Stomach smooth muscle (tissue), 2 donors: ENCODE results near the gene PHF13.
A peak's percentile ranks its signal among the peaks of the same experiment; 100 is the strongest.

Experiments used
- H3K27ac ChIP-seq: one replicate; pipeline ENCODE4 v1.7.0; 2013; ENCODE audit warnings: mild to moderate bottlenecking, low read length, inconsistent platforms
- H3K27me3 ChIP-seq, 2 donors: one replicate each; pipeline ENCODE4 v1.7.0; 2013; ENCODE audit warnings: low read length in 2 of 2; ENCODE audit not compliant: insufficient read depth in 2 of 2, control insufficient read depth in 1 of 2
- H3K36me3 ChIP-seq, 2 donors: one replicate each; pipeline ENCODE4 v1.7.0; 2013; ENCODE audit warnings: low read length in 2 of 2; ENCODE audit not compliant: control insufficient read depth in 2 of 2, insufficient read depth in 2 of 2
- H3K4me1 ChIP-seq: one replicate; pipeline ENCODE4 v1.7.0; 2013; ENCODE audit warnings: low read length; ENCODE audit not compliant: control insufficient read depth, insufficient read depth
- H3K4me3 ChIP-seq, 2 donors: one replicate each; pipeline ENCODE4 v1.7.0; 2013; ENCODE audit warnings: low read length in 2 of 2
- H3K9ac ChIP-seq, 2 donors: one replicate each; pipeline ENCODE4 v1.7.0; 2013; ENCODE audit warnings: low read length in 2 of 2, mild to moderate bottlenecking in 1 of 2
- H3K9me3 ChIP-seq, 2 donors: one replicate each; pipeline ENCODE4 v1.7.0; 2013; ENCODE audit warnings: low read length in 2 of 2; ENCODE audit not compliant: control insufficient read depth in 2 of 2
- donor health status: healthy.
- donor health status: Pancreatic carcinoma.

PHF13 gene

GRCh38 chr1:6587261-6588005 lies 26.1 kb upstream of the PHF13 start:
- Histone ChIP-seq H3K4me3 (peak overlapping the region in 1 of 2 donors; percentile 3), H3K27ac (peak overlapping the region; percentile 53), H3K4me1 (peaks cover 33% of the 10 kb centered on the region), H3K9me3 (no peaks in the 10 kb centered on the region), H3K27me3 (no peaks in the 10 kb centered on the region), H3K36me3 (peaks cover 15 to 32% of the 10 kb centered on the region in 2 donors), H3K9ac (peak overlapping the region in 1 of 2 donors; percentile 28)

GRCh38 chr1:6588128-6588892 lies 25.2 kb upstream of the PHF13 start:
- H3K9me3 ChIP-seq = no peaks in the 10 kb centered on the region
- no peak overlapping the region for H3K9ac ChIP-seq
- H3K36me3 ChIP-seq = peaks cover 24 to 41% of the 10 kb centered on the region in 2 donors
- H3K4me3 ChIP-seq = no peak overlapping the region
- no peaks in the 10 kb centered on the region for H3K27me3 ChIP-seq
- peaks cover 37% of the 10 kb centered on the region for H3K4me1 ChIP-seq
- H3K27ac ChIP-seq = peak overlapping the region; percentile 53

GRCh38 chr1:6588893-6589520 lies 24.5 kb upstream of the PHF13 start:
- Histone ChIP-seq H3K27ac (peak overlapping the region; percentile 53), H3K9ac (no peak overlapping the region), H3K36me3 (peaks cover 30 to 48% of the 10 kb centered on the region in 2 donors), H3K9me3 (no peaks in the 10 kb centered on the region), H3K4me1 (peaks cover 39% of the 10 kb centered on the region), H3K27me3 (no peaks in the 10 kb centered on the region), H3K4me3 (no peak overlapping the region)

GRCh38 chr1:6590046-6590445 lies 23.5 kb upstream of the PHF13 start:
- no peaks in the 10 kb centered on the region for H3K9me3 ChIP-seq
- peaks cover 39% of the 10 kb centered on the region for H3K4me1 ChIP-seq
- no peak overlapping the region for H3K4me3 ChIP-seq
- no peak overlapping the region for H3K9ac ChIP-seq
- H3K36me3 ChIP-seq = peaks cover 38 to 56% of the 10 kb centered on the region in 2 donors
- H3K27me3 ChIP-seq = no peaks in the 10 kb centered on the region
- H3K27ac ChIP-seq = no peak overlapping the region

- Histone ChIP-seq H3K36me3 (peaks cover 47 to 68% of the 10 kb centered on the region in 2 donors), H3K9ac (no peak overlapping the region), H3K4me3 (no peak overlapping the region), H3K27ac (no peak overlapping the region), H3K9me3 (no peaks in the 10 kb centered on the region), H3K27me3 (no peaks in the 10 kb centered on the region), H3K4me1 (peaks cover 43% of the 10 kb centered on the region)
These were observed 22.3 kb upstream of the PHF13 start for GRCh38 chr1:6591222-6591621.

- Histone ChIP-seq H3K9ac (no peak overlapping the region), H3K9me3 (no peaks in the 10 kb centered on the region), H3K4me3 (no peak overlapping the region), H3K27me3 (no peaks in the 10 kb centered on the region), H3K36me3 (peaks cover 47 to 70% of the 10 kb centered on the region in 2 donors), H3K27ac (no peak overlapping the region), H3K4me1 (peaks cover 43% of the 10 kb centered on the region)
These were observed 21.9 kb upstream of the PHF13 start for GRCh38 chr1:6591644-6592043.

- Histone ChIP-seq H3K9me3 (no peaks in the 10 kb centered on the region), H3K4me1 (peaks cover 43% of the 10 kb centered on the region), H3K4me3 (no peak overlapping the region), H3K9ac (no peak overlapping the region), H3K27ac (peak overlapping the region; percentile 24), H3K36me3 (peaks cover 54 to 77% of the 10 kb centered on the region in 2 donors), H3K27me3 (no peaks in the 10 kb centered on the region)
These were observed 21.1 kb upstream of the PHF13 start for GRCh38 chr1:6592441-6592840.

- H3K36me3 ChIP-seq = peaks cover 60 to 78% of the 10 kb centered on the region in 2 donors
- H3K27me3 ChIP-seq = no peaks in the 10 kb centered on the region
- no peaks in the 10 kb centered on the region for H3K9me3 ChIP-seq
- peak overlapping the region; percentile 24 for H3K27ac ChIP-seq
- H3K4me1 ChIP-seq = peaks cover 43% of the 10 kb centered on the region
- no peak overlapping the region for H3K4me3 ChIP-seq
- peak overlapping the region in 1 of 2 donors; percentile 13 for H3K9ac ChIP-seq
These were observed 20.5 kb upstream of the PHF13 start for GRCh38 chr1:6592865-6593593.

- Histone ChIP-seq H3K4me1 (peaks cover 41% of the 10 kb centered on the region), H3K36me3 (peaks cover 62 to 75% of the 10 kb centered on the region in 2 donors), H3K9me3 (no peaks in the 10 kb centered on the region), H3K9ac (no peak overlapping the region), H3K4me3 (no peak overlapping the region), H3K27ac (no peak overlapping the region), H3K27me3 (no peaks in the 10 kb centered on the region)
These were observed 19.7 kb upstream of the PHF13 start for GRCh38 chr1:6593810-6594209.

GRCh38 chr1:6594977-6595740 lies 18.4 kb upstream of the PHF13 start:
- Histone ChIP-seq H3K9ac (no peak overlapping the region), H3K27me3 (no peaks in the 10 kb centered on the region), H3K36me3 (peaks cover 57 to 67% of the 10 kb centered on the region in 2 donors), H3K4me1 (peaks cover 53% of the 10 kb centered on the region), H3K27ac (no peak overlapping the region), H3K9me3 (no peaks in the 10 kb centered on the region), H3K4me3 (no peak overlapping the region)
